ENCODE data around the gene GABRB1. TPM values are rescaled to one million over a fixed set of nuclear protein-coding genes. Genes with fewer than 3 reads are reported as not detected.
"Not testable (repeated sequence)": the region's sequence is repeated elsewhere in the genome, so short reads cannot be mapped to it uniquely, and the experiment has no call there.

GABRB1 gene
- total RNA-seq, 1 donor from 2014 or later: 4.0 TPM

GRCh38 chr4:47349326-47349725, 318.0 kb downstream of the GABRB1 start:
- no peak for DNase-seq
- intact Hi-C loops (cut with micrococcal nuclease): no loop called here
- no peak for ATAC-seq

DNA sequence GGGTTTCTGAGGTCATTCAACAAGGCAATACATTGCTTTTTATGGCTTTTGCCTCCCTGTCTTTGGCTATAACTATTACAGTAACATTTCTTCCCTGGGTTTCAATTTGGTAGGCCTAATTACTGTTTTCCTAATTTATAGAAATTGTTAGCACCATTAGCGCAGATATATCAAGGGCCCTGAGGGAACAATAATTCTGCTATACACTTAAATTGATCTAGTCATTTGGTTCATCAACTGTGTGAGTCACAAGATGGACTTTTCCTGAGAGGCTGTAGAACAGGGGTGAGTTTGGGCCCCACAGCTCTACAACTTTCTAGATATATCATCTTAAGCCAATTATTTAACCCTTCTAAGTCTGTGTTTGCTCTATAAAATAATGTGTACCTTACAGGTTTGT, 324.2 kb downstream of the GABRB1 start:
- DNase-seq (no peak), ATAC-seq (no peak)
- intact Hi-C loops (cut with micrococcal nuclease): no loop called here

- intact Hi-C loops (cut with micrococcal nuclease): no loop called here
- no peak for ATAC-seq
- DNase-seq: no peak
These were observed 328.5 kb downstream of the GABRB1 start for GRCh38 chr4:47359891-47360290.

GRCh38 chr4:47367761-47368160, 336.4 kb downstream of the GABRB1 start:
- DNase-seq (no peak), ATAC-seq (no peak)
- intact Hi-C loops (cut with micrococcal nuclease): no loop called here

DNA sequence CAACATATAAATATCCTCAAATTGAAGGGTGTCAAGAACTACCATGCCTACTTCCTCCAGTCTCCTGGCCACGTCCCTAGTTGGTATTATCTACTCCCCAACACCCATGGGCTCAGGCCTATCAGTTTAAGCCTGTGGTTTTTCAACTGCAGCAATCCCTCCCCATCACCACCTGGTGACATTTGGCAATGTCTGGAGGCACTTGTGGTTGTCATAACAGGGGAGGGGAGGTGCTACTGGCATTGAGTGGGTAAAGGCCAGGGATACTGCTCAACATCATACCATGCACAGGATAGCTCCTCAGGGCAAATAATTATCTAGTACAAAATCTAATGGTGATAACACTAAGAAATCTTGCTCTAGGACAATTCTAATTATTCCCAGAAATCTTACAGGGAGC, 336.8 kb downstream of the GABRB1 start:
- DNase-seq: no peak
- no peak for ATAC-seq
- intact Hi-C loops (cut with micrococcal nuclease): no loop called here

- ATAC-seq: no peak
- no peak for DNase-seq
- intact Hi-C loops (cut with micrococcal nuclease): no loop called here
These were observed 341.2 kb downstream of the GABRB1 start for GRCh38 chr4:47372561-47372960.

DNA sequence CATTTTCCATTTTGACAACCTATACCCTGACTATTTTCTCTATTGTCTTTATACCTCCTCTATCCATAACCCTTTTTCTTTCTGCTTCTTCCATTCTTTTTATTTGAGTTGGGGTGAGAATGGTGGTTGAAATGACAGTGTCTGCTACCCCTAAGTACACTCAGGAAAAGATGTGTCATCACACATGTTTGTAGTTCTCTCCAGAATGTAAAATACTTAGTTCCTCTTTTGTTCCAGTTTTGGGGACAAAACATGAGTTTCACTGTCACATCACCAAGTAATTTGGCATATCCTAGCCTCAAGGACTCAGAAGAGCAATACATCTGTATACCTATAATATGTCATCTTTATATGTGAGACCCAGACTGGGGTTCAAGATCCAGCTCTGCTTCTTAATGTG, 341.8 kb downstream of the GABRB1 start:
- intact Hi-C loops (cut with micrococcal nuclease): no loop called here
- no peak for DNase-seq

GRCh38 chr4:47373709-47374108, 342.3 kb downstream of the GABRB1 start:
- ATAC-seq (no peak), DNase-seq (no peak)
- intact Hi-C loops (cut with micrococcal nuclease): no loop called here

More for the DNA sequence above, 341.8 kb downstream of the GABRB1 start:
- no peak for ATAC-seq

- intact Hi-C loops (cut with micrococcal nuclease): no loop called here
- ATAC-seq (no peak), DNase-seq (no peak)
These were observed 343.1 kb downstream of the GABRB1 start for GRCh38 chr4:47374477-47374876.

DNA sequence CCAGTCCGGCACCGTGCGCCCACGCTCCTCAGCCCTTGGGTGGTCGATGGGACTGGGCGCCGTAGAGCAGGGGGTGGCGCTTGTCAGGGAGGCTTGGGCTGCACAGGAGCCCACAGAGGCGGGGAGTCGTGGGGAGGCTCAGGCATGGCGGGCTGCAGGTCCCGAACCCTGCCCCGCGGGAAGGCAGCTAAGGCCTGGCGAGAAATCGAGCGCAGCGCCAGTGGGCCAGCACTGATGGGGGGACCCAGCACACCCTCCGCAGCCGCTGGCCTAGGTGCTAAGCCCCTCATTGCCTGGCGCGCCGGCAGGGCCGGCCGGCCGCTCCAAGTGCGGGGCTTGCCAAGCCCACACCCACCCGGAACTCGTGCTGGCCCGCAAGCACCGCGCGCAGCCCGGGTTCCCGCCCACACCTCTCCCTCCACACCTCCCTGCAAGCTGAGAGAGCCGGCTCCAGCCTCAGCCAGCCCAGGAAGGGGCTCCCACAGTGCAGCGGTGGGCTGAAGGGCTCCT, 346.7 kb downstream of the GABRB1 start:
- intact Hi-C loops (cut with micrococcal nuclease); DNase-seq; ATAC-seq: not testable (repeated sequence)

DNA sequence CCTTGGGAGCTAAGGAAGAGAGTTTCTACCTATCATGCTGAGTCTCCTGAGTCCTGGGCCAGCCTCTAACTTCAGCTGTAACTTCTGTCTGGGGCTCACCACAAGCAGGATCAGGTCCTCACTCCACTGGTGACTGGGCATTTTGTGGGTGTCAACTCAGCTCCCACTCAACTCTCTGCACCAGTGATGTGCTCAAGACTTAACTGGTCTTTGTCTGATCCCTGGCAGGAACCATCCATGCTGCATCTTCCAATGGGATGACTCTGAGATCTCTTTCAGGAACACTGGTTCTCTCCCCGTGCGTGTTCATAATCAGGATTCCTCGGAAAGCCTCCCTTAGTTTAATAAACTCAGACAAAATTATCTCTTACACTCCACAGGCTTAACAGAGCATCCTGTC, 349.8 kb downstream of the GABRB1 start:
- ATAC-seq: no peak
- intact Hi-C loops (cut with micrococcal nuclease): loop anchor here (5.0 kb wide), 1 partner anchor 534 kb away; no protein-coding TSS in a partner anchor
- no peak for DNase-seq

DNA sequence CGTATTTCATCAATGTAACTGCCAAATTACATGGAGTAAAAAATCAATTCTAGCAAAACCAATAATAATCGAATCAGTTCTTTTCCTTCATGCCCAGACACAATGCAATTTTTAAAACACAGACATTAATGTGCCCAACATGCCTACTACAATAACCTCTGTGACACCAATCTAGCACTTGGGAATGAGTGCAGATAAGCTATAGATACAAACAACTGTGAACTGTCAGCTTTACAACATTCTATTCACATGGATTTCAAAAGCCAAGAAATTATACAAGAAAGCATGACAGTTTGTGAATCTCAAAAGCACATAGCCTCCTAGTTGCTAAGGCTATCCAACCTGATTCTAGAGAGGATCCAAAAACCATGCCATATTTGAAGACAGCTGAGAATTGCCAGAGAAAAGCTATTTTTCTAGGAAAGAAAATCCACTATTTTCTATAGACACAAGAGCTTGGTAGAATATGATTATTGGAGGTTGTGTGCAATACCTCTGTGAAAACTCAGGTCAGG, 351.5 kb downstream of the GABRB1 start:
- intact Hi-C loops (cut with micrococcal nuclease): loop anchor here (5.0 kb wide), 1 partner anchor 536 kb away; no protein-coding TSS in a partner anchor
- no peak for ATAC-seq
- no peak for DNase-seq

DNA sequence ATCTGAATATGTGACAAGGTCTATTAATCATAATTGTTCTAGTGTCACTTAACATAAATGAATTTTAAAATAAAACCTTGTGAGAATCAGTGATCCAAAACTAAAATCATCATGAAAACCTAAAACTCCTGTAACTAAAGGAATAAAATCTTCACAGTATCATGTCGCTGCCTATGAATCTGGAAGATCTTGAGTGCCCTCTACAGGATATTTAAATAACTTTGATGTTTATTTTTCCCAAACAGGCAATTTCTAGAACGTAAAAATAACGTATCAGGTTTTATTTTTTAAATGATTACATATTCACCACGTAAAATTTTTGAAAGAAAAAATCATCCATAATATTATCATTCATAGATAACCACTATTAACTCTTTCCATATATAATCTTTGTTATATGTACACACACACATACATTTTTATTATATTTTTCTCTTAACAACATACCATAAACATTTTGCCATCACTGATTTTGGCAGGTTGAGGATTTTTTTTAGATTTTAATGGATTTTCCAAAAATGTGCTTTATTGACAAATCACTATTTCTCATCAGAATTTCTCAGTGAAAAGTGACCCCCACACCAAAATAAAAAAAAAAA, 352.6 kb downstream of the GABRB1 start:
- ATAC-seq: no peak
- no peak for DNase-seq
- intact Hi-C loops (cut with micrococcal nuclease): loop anchor here (5.0 kb wide), 1 partner anchor 537 kb away; no protein-coding TSS in a partner anchor

GRCh38 chr4:47386146-47386545, 354.8 kb downstream of the GABRB1 start:
- intact Hi-C loops (cut with micrococcal nuclease): no loop called here
- DNase-seq: no peak
- no peak for ATAC-seq

DNA sequence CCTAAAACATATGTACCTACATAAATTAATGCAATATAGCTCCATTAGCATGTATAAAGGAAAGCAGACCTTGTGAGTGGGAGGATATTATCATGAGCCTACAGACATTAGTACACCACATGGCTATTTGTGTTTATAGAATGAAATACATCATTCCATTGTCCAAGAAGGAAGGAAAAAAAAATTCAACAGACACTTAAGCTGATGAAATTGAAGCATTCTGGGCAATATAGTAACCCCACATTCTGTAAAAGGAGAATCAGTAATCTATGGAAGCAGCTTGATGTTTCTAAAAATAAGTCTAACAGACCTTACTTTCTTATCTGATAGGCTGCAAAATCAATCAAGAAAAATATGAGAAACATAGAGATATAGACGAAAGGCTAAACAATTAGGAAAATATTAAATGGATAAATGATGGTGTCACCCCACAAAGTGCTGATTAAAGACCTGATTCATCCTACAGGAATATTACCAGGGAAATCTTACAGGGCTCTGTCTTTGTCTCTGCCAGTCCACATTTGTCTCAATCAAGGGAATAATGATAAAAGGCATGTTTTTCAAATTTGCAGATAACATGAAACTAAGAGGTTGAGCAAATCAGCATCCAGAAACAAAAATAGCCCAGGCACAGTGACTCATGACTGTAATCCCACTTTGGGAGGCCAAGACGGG, 355.3 kb downstream of the GABRB1 start:
- intact Hi-C loops (cut with micrococcal nuclease): no loop called here
- DNase-seq: no peak
- ATAC-seq: no peak

DNA sequence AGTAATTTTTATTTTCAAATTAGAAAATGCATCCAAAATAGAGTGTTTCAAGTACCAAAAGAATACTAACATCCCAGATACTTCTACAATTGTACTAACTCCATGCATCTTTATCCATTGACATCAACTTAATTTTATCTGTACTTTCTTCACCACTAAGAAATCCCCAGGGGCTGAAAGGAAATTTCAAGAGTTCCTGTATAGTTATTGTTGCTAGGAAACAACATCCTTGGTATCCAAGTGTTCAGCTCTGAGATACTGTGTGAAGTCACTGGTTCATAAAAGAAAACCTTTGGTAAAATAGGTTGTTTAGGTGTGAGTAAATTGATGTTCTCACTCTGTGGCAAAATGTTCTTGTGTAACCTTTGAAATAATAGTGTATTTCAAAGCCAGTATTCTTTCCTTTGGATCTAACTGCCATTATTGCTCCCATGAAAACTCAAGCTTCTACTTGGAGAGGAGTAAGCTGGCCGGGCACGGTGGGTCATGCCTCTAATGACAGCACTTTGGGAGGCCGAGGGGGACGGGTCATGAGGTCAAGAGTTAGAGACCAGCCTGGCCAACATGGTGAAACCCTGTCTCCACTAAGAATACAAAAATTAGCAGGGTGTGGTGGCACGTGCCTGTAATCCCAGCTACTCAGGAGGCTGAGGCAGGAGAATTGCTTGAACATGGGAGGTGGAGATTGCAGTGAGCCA, 359.2 kb downstream of the GABRB1 start:
- DNase-seq: no peak
- no peak for ATAC-seq
- intact Hi-C loops (cut with micrococcal nuclease): no loop called here

DNA sequence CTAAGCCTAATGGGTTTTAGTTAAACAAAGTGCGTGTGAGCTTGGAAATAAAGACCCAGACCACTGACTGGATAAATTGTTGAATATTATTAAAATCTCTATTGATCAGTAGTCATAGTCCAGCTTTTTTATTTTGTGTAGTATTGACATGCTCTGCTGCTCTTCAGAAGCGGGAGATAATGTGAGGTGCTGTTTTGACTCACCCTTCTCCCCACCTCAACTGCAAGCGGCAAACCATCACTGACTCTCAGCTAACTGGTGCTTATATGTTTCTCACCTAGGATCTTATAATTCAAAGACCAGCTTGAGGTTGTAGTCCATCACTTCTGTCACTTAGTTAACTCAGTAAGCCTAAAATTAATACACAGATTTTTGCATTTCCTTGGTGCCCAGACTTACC, 359.9 kb downstream of the GABRB1 start:
- no peak for ATAC-seq
- DNase-seq: no peak
- intact Hi-C loops (cut with micrococcal nuclease): no loop called here

- DNase-seq (no peak), ATAC-seq (no peak)
- intact Hi-C loops (cut with micrococcal nuclease): no loop called here
These were observed 375.0 kb downstream of the GABRB1 start for GRCh38 chr4:47406408-47406807.

- no peak for DNase-seq
- no peak for ATAC-seq
These were observed 378.9 kb downstream of the GABRB1 start for GRCh38 chr4:47410271-47410670.

DNA sequence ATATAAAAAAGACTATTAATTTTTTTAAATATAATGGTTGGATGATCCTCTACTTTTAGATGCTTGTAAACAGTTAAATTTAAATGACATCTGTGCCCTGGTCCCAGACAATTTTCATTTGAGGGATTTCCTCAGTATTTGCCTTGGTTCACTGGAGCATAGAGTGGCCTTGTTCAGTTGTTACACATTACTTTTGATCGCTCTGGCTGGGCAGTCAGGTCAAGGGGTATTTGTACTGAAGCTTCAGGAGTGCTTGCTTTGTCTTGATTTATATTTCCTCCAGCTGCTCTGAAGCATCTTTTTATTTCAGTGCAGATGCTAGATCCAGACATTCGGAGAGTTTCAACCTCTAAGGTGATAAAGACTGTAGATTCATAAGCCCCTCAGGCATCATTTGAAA, 382.2 kb downstream of the GABRB1 start:
- ATAC-seq: no peak
- intact Hi-C loops (cut with micrococcal nuclease): no loop called here
- no peak for DNase-seq

More at GRCh38 chr4:47410271-47410670, 378.9 kb downstream of the GABRB1 start:
- intact Hi-C loops (cut with micrococcal nuclease): no loop called here
